ENCODE results near the gene BPIFB6. TPM values are rescaled to one million over a fixed set of nuclear protein-coding genes. Genes with fewer than 3 reads are reported as not detected.

The BPIFB6 gene
- total RNA-seq, 1 experiment from 2014 or later: not detected

DNA sequence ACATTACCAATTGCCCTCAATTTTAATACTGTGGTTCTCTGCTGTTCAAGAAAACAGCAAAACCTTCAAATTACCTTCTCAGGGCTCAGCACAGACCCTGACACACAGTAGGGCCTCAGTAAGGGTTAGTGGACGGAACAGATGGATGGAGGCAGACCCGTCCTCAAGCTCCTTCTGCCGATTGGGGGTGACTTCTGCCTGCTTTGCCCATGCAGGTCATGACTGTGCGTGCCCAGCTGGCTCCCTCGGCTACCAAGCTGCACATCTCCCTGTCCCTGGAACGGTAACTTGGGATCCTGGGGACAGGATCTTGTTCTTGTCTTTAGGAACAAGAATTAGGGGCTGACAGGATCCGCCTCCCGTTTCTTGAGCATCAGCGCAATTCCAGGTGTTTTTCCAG lies 38.2 kb downstream of the BPIFB6 start:
- ChIA-PET CTCF (interaction anchor here (1.3 to 3.1 kb wide), 3 partner anchors 8 to 143 kb away, joined by 3 to 8 read pairs (median 5); no protein-coding TSS in a partner anchor), POLR2A (no interaction called here)
- TF ChIP-seq EMX1 (CRISPR knock-in tag; IDR thresholded peaks at IDR 0.05) (no peak), ZNF317 (CRISPR knock-in tag; IDR thresholded peaks at IDR 0.05; ENCODE audit: borderline replicate concordance, low read depth) (no peak), HMGA2 (CRISPR knock-in tag; IDR thresholded peaks at IDR 0.05) (no peak), STAT6 (CRISPR knock-in tag; conservative IDR thresholded peaks at IDR 0.05; ENCODE audit: low read depth) (no peak), ATF1 (CRISPR knock-in tag; IDR thresholded peaks at IDR 0.05) (no peak), TCF7 (CRISPR knock-in tag; IDR thresholded peaks at IDR 0.05; ENCODE audit: low read depth) (no peak), RORB (CRISPR knock-in tag; IDR thresholded peaks at IDR 0.05) (no peak), JUN (CRISPR knock-in tag; IDR thresholded peaks at IDR 0.05) (no peak), USF2 (CRISPR knock-in tag; IDR thresholded peaks at IDR 0.05) (no peak), ZNF281 (CRISPR knock-in tag; IDR thresholded peaks at IDR 0.05) (no peak), KAT7 (CRISPR knock-in tag; IDR thresholded peaks at IDR 0.05; ENCODE audit: borderline replicate concordance) (no peak), RELA (CRISPR knock-in tag; IDR thresholded peaks at IDR 0.05; ENCODE audit: borderline replicate concordance) (no peak), ETV6 (CRISPR knock-in tag; IDR thresholded peaks at IDR 0.05) (no peak)
- TF ChIP-seq, protein P1, sequence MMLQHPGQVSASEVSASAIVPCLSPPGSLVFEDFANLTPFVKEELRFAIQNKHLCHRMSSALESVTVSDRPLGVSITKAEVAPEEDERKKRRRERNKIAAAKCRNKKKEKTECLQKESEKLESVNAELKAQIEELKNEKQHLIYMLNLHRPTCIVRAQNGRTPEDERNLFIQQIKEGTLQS (CRISPR knock-in tag; conservative IDR thresholded peaks at IDR 0.05): no peak
- TF ChIP-seq, protein P2, sequence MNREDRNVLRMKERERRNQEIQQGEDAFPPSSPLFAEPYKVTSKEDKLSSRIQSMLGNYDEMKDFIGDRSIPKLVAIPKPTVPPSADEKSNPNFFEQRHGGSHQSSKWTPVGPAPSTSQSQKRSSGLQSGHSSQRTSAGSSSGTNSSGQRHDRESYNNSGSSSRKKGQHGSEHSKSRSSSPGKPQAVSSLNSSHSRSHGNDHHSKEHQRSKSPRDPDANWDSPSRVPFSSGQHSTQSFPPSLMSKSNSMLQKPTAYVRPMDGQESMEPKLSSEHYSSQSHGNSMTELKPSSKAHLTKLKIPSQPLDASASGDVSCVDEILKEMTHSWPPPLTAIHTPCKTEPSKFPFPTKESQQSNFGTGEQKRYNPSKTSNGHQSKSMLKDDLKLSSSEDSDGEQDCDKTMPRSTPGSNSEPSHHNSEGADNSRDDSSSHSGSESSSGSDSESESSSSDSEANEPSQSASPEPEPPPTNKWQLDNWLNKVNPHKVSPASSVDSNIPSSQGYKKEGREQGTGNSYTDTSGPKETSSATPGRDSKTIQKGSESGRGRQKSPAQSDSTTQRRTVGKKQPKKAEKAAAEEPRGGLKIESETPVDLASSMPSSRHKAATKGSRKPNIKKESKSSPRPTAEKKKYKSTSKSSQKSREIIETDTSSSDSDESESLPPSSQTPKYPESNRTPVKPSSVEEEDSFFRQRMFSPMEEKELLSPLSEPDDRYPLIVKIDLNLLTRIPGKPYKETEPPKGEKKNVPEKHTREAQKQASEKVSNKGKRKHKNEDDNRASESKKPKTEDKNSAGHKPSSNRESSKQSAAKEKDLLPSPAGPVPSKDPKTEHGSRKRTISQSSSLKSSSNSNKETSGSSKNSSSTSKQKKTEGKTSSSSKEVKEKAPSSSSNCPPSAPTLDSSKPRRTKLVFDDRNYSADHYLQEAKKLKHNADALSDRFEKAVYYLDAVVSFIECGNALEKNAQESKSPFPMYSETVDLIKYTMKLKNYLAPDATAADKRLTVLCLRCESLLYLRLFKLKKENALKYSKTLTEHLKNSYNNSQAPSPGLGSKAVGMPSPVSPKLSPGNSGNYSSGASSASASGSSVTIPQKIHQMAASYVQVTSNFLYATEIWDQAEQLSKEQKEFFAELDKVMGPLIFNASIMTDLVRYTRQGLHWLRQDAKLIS (CRISPR knock-in tag; IDR thresholded peaks at IDR 0.05; ENCODE audit: borderline replicate concordance): no peak
- no peak for ATAC-seq
- no peaks in the 10 kb centered on the region; the same call in 1 of the 2 replicates for H3K27me3 Mint-ChIP-seq (ENCODE audit: low read depth)
- peaks cover 5% of the 10 kb centered on the region for H3K9me3 Mint-ChIP-seq
- no peak for DNase-seq (ENCODE audit: low spot score)
- no peaks in the 10 kb centered on the region for H3K36me3 Mint-ChIP-seq
- H3K4me1 Mint-ChIP-seq: no peaks in the 10 kb centered on the region
- no peak overlapping the region for H3K4me3 Mint-ChIP-seq
- no peak overlapping the region for H3K27ac Mint-ChIP-seq
